ENCODE measurements around the gene SLK.

SLK gene

DNA sequence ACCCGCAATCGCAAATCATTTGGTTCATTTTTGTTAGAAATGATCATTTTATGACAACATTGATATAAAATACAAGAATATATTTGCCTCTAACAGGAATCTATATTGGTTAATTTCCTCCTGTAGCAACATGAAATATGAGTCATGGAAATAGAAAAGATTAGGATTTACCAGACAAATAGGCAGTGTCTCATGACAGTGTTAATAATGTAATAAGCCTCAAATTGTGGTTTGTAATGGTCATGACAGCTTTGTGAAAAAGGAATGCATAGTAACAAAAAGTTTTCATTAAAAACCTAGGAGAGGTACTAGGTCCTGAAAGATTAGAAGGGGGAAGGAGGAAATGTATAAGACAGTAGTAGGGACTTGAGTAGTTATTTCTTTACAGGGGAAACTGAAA, 7.9 kb upstream of the SLK start:
- TF ChIP-seq CTCF (conservative IDR thresholded peaks at IDR 0.05): no peak
- H3K27ac ChIP-seq: no peak overlapping the region

DNA sequence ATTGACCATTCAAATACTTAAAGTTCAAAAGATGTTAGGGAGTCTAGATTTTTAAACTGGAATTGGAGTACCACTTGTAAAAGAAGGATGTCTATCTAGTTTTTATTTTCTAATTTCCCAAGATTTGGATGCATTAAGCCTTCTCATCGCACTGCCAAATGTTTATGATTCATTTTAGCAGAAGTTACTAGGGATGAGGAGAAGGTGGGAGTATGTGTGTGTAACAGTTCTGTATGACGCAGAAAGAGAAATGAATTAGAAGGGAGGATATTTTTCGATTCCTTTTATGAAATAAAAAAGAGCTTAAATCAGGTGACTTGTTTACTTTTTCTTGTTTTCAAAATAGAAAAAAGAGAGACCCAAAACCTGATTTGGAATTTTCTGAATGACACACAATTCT, 6.8 kb upstream of the SLK start:
- no peak for TF ChIP-seq CTCF (conservative IDR thresholded peaks at IDR 0.05)
- no peak overlapping the region for H3K27ac ChIP-seq

GRCh38 chr10:103967448-103968071, 620 bp downstream of the SLK start:
- TF ChIP-seq CTCF (conservative IDR thresholded peaks at IDR 0.05): 0 out of 2 replicates have a peak, but pooled peaks have one; percentile 12
- peak overlapping the region; percentile 94 for H3K27ac ChIP-seq

GRCh38 chr10:103968441-103969391, 1.8 kb downstream of the SLK start:
- peak overlapping the region; percentile 94 for H3K27ac ChIP-seq
- no peak for TF ChIP-seq CTCF (conservative IDR thresholded peaks at IDR 0.05)

- no peak for TF ChIP-seq CTCF (conservative IDR thresholded peaks at IDR 0.05)
- H3K27ac ChIP-seq: peak overlapping the region; percentile 94; the same call in 1 of the 2 replicates
Observed at GRCh38 chr10:103969436-103969835, 2.5 kb downstream of the SLK start.

- no peak for TF ChIP-seq CTCF (conservative IDR thresholded peaks at IDR 0.05)
- H3K27ac ChIP-seq: peak overlapping the region; percentile 94; the same call in 1 of the 2 replicates
Observed at GRCh38 chr10:103969857-103970627, 3.1 kb downstream of the SLK start.

DNA sequence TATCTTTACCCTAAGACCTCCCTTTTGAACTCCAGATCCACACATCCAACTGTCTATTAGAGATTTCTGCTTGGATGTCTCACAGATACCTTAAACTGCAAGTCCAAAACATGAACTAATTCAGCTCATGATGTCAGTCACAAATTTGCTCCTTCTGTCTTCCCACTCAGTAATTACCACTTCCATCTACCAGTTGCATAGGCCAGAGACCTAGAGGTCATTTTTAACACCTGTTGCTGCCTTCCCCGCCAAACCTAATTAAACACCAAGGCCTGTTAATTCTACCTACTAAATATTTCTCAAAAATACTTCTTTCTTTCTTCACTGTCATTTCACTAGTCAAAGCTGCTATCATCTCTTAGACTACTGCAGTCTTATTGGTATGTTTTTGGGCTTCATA, 8.2 kb downstream of the SLK start:
- no peak for TF ChIP-seq CTCF (conservative IDR thresholded peaks at IDR 0.05)
- no peak overlapping the region for H3K27ac ChIP-seq
